HG02981 (cell line): ENCODE results near the gene PRKCH.
A peak's percentile ranks its signal among the peaks of the same experiment; 100 is the strongest.

Experiments used
- ATAC-seq: cut with Tn5 transposase; IDR thresholded peaks from one replicate; pipeline ENCODE4 v1.9.1; 2021; ENCODE audit warnings: mild to moderate bottlenecking, moderate library complexity; ENCODE audit not compliant: unreplicated experiment

PRKCH gene

DNA sequence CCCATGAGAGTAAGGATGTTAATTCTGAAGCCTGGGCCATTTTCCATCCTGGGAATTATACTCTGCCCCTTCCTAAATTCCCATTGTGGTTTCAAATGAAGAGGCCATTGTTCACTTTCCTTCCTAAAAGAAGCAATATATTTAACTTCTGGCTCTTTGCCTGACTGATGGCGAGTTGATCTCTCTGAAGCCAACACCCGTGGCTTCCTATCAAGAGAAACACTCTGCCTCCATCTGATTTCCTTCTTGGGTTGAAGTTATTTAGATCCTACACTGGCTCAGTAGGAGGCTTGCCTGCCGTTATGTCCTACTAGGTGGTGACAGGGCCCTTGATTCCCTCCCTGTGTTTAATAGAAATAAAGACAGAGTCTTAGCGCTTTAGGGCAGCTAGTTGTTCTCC lies 97.4 kb downstream of the PRKCH start:
- ATAC-seq, result no peak

GRCh38 chr14:61419201-61419600 lies 97.8 kb downstream of the PRKCH start:
- no peak for ATAC-seq

GRCh38 chr14:61420326-61420725 lies 98.9 kb downstream of the PRKCH start:
- no peak for ATAC-seq

DNA sequence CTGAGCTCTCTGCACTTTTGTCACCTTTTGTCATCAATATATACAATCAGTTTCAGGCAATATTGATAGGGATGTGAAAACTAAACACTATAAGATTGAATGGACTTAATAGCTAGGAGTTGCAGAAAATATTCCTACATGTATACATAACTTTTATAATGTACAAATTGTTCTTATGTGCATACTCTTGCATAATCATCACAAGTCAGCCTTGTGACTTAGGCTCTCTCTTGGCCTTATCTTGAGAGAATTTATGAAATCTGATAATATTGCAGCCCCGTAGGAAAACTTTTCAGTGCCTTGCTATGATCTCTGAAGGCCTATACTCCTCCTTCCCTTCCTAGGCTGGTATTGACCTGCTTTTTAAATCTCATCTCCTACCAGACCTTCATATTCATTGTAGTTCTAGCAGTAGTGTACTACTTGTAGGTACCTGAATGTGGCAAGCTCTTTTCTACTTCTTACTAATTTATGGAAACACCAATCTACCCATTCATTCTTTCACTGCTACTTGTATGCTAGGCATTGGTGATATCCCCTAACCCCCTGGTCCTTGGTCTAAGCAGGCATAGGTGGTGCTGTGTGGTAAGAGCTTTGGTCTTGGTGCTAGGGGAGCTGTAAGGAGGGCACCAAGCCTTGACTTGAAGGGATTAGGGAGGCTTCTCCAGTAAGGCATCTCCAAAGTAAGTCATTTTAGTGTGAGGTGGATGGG lies 100.0 kb downstream of the PRKCH start:
- ATAC-seq, result no peak

- ATAC-seq, result no peak
Measured at GRCh38 chr14:61426048-61426447, 104.7 kb downstream of the PRKCH start.

GRCh38 chr14:61428261-61428660 lies 106.9 kb downstream of the PRKCH start:
- ATAC-seq, result no peak

DNA sequence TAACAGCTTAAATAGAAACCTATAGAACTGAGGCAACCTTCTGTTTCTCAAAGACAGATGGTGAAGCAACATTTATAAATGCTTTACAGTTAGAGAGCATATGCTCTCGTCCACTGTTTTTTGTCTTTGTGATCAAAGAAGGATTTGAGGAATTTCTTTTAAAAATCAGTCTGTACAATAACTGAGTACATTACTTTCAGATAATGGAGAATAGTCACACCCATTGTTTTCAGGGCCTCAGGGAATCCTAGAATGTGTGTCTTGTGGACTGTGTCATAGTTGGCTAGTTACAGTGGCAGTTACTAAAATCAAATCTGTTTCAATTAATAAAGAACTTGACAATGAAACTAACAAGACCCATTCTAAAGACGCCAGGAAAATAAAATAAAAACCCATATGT lies 107.9 kb downstream of the PRKCH start:
- ATAC-seq, result no peak

DNA sequence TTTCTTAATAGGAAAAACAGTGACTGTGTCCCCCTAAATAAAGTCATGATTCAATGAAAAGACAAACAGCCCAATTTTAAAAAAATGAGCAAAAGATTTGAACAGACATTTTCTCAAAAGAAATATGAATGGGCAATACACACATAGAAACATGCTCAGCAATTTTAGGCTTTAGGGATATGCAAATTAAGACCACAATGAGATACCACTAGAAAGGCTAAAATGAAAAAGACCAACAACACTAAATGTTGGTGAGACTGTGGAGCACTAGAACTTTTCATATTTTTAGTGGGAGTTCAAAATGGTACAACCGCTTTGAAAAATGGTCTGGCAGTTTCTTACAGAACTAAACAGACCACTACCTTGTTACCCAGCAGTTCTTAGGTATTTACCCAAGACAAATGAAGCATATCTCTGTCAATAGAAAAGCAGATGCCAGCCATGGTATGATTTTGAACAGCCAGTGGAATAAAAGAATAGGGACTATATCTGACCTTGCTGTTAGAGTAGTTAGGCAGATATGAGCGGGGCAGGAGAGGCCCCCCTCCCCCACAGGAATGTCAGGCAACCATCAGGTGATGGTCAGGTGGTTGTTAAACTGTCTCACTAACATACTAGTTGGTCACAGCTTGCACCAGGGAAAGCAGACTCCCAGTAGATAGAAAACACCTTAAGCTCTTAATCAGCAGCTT lies 108.8 kb downstream of the PRKCH start:
- no peak for ATAC-seq

GRCh38 chr14:61433169-61433568 lies 111.8 kb downstream of the PRKCH start:
- ATAC-seq, result no peak

- ATAC-seq, result no peak
Measured at GRCh38 chr14:61433828-61434227, 112.4 kb downstream of the PRKCH start.

- no peak for ATAC-seq
Measured at GRCh38 chr14:61434311-61434710, 112.9 kb downstream of the PRKCH start.

DNA sequence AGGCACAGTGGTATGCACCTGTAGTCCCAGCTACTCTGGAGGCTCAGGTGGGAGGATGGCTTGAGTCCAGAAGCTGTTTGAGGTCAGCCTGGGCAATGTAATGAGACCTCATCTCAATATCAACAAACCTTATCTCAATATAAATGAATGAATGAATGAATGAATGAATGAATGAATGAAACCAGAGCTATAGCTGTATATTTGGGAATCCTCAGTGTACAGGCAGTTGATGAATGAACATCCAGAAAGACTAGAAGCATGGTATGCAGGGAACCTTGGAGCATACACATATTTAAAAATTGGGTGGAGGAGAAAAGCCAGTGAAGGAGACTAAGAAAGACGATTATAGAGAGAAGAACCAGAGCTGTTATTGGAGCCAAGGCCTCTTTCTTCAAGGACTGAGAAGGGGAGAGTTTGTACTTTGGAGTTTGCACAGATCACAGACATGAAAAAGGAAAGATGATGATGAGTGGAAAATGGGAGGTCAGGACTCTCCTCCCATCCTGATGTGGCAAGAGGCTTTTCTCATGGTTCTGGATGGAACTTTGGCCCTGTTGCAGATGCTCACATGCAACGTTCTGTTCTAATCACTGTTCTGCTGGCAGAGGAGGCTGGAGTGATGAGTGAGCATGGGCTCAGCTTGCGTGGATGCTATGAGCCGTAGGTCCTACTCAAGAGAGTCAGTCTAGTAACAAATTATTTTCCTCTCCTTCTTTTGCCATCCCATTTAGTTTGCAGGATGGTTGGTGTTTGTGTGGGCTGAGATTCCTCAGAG lies 114.4 kb downstream of the PRKCH start:
- no peak for ATAC-seq

DNA sequence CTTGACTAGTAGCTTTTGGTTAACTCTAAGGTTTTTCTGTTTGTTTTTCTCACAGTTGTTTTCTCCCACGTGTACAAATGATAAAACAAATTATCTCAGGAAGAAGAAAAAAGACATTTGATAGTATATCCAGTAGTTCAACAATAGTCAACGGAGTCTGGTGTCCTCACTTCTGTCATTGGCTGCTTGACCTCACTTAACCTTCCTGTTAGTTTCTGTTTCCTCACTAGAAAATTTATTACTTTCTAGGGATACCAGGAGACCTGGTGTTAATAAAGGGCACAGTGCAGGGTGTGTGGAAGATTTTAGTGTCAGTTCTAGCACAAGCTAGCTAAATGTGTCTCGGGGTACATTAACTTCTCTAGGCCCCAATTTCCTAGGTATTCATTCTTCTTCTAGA lies 116.0 kb downstream of the PRKCH start:
- ATAC-seq, result no peak

DNA sequence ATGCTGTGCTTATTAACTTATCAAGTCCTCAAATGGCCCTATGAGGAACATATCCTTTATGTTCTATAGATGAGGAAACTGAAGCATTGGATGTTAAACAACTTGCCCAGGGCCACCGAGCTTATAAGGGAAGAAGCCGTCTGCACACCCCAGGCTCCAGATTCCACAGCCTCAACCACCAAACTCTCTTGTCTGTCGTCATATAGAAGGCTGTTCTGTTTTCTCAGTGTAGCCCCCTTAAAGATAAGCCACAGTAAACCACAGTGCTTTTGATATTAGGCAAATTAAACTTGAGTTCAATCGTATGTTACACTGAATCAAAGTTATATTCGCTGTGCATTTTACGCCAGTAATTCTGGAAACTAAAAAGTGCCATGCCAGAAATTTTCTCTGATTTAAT lies 116.7 kb downstream of the PRKCH start:
- ATAC-seq, result no peak

DNA sequence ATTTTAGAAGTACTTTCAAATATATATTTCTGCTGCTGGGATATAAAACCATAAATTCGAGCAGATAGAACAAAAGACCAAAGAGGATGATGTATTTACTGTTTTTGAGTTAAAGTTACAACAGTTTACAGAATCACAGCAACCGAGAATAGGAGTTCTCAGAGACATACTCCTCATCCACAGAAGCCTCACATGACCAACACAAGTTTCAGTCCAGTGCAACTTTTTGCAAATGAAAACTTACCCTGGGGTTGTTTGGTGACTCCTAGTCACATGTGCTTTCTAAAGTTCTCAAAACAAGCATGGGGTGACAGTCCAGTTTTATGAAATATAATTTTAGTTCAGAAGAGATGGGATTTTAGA lies 117.1 kb downstream of the PRKCH start:
- no peak for ATAC-seq

GRCh38 chr14:61438860-61439765 lies 117.7 kb downstream of the PRKCH start:
- ATAC-seq, result peak; percentile 43

DNA sequence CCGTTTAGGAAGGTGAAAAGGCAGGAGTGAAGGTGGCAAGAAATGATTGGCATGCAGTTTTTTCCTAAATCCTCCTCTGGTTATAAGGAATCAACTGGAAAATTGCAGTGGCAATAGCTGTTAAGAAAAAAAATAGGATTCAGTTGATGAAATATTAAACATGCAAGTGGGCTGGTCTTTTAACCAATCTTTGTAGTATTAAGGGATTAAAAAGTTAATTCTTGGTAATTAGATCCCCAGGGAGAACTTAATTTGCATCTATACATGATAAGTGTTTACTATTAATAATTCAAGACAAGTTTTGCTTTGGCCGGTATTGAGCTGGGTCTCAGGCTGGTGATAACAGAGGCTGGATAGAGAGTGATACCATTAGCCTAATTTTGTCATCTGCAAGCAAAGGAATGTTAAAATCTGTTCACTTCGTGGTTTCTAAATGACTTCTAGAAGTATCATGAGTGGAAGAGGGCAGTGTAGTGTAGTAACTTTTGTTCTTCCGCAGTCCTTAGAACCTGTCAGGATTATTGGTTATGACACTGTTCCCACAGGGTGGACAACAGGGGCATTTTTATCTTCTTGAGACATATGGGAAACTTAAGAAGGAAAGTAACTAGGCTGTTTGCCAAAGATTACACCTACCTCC lies 118.5 kb downstream of the PRKCH start:
- no peak for ATAC-seq

GRCh38 chr14:61443481-61443880 lies 122.1 kb downstream of the PRKCH start:
- no peak for ATAC-seq

DNA sequence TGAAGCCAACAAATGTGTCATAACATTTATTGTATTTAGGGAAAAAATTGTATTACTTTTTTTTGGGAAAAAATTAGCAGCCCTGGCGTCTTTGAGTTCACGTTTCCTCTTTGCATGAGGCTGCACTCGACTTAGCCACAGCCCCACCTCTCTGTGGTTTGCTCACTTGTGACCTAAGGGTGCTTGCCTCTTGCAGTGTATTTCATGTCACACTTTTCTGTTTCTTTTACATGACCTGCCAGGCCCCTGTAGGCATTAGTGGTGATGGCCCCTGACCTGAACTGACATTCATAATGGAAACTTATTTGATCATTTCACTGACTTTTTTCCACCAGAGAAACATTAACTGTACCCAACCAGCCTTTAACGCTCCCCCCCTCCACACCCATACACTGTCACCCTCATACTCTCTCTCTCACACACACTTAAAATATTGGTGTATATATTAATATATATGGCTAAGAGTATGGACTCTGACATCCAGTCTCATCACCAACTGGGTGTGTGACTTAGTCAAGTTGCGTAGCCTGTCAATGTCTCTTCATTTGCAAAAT lies 122.9 kb downstream of the PRKCH start:
- ATAC-seq, result peak; percentile 68

DNA sequence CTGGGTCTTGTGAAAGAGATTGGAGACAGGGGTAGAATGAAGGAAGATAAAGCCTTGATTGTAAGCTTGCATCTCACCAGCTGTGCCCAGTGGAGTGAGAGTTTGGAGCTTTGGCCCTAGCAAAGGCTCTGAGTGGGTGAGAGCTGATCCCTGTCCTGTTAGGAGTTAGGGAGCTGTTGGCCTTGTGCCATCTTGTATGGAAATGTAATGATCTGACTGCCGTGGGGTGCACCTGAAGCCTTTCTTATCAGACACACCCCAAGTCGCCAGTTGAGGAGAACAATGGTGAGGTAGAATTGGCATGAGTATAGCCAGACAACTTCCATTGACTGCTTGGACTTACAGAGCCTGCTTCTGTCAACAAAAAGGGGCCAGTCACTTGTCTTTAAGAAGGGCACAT lies 130.1 kb downstream of the PRKCH start:
- ATAC-seq, result no peak
